ENCODE data around the gene ZNF273.

The ZNF273 gene

DNA sequence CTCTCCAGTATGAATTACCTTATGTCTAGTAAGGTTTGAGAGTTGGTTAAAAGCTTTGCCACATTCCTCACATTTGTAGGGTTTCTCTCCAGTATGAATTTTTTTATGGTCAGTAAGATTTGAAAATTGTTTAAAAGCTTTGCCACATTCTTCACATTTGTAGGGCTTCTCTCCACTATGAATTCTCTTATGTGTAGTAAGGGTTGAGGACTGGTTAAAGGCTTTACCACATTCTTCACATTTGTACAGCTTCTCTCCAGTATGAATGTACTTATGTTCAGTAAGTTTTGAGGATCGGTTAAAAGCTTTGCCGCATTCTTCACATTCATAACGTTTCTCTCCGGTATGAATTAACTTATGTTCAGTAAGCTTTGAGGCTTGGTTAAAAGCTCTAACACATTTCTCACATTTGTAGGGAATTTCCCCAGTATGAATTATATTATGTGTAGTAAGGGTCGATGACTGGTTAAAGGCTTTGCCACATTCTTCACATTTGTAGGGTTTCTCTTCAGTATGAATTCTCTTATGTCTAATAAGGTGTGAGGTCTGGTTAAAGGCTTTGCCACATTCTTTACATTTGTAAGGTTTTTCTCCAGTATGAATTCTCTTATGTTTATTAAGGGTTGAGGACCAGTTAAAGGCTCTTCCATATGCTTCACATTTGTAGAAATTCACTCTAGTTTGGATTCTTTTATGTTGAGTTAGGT lies 75.6 kb downstream of the ZNF273 start:
- no peak overlapping the region for H3K4me3 ChIP-seq (ENCODE audit: low read depth, low read length)
- DNase-seq (ENCODE audit: low read depth, low spot score), result no peak
- in situ Hi-C loops (cut with HindIII; ENCODE audit: low sequenced_read_pairs), result no loop called here
- TF ChIP-seq, protein P1, sequence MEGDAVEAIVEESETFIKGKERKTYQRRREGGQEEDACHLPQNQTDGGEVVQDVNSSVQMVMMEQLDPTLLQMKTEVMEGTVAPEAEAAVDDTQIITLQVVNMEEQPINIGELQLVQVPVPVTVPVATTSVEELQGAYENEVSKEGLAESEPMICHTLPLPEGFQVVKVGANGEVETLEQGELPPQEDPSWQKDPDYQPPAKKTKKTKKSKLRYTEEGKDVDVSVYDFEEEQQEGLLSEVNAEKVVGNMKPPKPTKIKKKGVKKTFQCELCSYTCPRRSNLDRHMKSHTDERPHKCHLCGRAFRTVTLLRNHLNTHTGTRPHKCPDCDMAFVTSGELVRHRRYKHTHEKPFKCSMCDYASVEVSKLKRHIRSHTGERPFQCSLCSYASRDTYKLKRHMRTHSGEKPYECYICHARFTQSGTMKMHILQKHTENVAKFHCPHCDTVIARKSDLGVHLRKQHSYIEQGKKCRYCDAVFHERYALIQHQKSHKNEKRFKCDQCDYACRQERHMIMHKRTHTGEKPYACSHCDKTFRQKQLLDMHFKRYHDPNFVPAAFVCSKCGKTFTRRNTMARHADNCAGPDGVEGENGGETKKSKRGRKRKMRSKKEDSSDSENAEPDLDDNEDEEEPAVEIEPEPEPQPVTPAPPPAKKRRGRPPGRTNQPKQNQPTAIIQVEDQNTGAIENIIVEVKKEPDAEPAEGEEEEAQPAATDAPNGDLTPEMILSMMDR (IDR thresholded peaks at IDR 0.05; ENCODE audit: low read depth, low read length), result no peak
